GM21367 (cell line): Measurements from ENCODE around the gene ZSWIM8.
"Not testable (repeated sequence)": the region's sequence is repeated elsewhere in the genome, so short reads cannot be mapped to it uniquely, and the experiment has no call there.

Source experiments
- ATAC-seq: cut with Tn5 transposase; IDR thresholded peaks from one replicate; pipeline ENCODE4 v1.9.1; 2021; ENCODE audit not compliant: unreplicated experiment

The ZSWIM8 gene

GRCh38 chr10:73773152-73773879 lies 12.1 kb upstream of the ZSWIM8 start:
- no peak for ATAC-seq

GRCh38 chr10:73774637-73775036 lies 10.8 kb upstream of the ZSWIM8 start:
- ATAC-seq = no peak

GRCh38 chr10:73779018-73779417 lies 6.4 kb upstream of the ZSWIM8 start:
- no peak for ATAC-seq

- ATAC-seq = no peak
Measured at GRCh38 chr10:73779539-73780197, 5.7 kb upstream of the ZSWIM8 start.

DNA sequence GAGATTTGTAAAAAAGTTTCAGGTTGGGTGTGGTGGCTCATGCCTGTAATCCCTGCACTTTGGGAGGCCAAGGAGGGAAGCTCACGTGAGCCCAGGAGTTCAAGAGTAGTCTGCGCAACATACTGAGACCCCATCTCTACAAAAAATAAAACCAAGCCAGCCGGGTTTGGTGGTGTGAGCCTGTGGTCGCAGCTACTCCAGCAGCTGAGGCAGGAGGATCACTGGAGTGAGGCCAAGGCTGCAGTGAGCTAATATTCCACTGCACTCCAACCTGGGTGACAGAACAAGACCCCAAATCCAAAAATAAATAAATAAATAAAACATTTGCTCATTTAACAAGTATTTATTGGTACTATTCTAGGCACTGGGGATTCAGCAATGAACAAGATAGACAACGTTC lies 5.1 kb upstream of the ZSWIM8 start:
- ATAC-seq = no peak

DNA sequence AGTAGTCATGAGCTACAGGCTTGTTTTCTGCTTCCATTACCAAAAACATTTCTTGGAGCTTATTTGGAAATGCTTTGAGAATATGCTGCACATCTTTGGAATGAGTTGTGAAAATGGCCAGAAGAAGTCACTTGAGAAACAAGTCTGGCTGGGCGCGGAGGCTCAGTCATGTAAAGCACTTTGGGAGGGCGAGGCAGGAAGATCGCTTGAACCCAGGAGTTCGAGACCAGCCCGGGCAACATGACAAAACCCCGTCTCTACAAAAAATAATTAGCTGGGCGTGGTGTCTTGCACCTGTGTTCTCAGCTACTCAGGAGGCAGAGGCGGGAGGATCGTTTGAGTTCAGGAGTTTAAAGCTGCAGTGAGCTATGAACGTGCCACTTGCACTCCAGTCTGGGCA lies 4.4 kb upstream of the ZSWIM8 start:
- ATAC-seq = no peak

DNA sequence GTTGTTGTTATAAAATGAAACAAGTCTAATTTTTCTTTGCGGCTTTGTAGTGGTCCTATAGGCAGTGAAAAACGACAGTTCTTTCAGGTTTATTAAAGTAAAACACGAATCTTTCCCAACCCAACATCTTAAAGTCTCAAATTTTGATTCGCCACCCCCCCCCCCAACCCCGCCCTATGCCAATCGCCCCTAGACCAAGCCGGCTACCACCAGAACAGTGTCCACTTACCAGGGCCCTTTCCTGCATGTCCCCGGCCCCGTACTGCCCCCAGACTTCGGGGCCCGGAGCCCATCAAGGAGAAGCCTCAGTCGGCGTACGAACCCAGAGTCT lies 3.9 kb upstream of the ZSWIM8 start:
- no peak for ATAC-seq

DNA sequence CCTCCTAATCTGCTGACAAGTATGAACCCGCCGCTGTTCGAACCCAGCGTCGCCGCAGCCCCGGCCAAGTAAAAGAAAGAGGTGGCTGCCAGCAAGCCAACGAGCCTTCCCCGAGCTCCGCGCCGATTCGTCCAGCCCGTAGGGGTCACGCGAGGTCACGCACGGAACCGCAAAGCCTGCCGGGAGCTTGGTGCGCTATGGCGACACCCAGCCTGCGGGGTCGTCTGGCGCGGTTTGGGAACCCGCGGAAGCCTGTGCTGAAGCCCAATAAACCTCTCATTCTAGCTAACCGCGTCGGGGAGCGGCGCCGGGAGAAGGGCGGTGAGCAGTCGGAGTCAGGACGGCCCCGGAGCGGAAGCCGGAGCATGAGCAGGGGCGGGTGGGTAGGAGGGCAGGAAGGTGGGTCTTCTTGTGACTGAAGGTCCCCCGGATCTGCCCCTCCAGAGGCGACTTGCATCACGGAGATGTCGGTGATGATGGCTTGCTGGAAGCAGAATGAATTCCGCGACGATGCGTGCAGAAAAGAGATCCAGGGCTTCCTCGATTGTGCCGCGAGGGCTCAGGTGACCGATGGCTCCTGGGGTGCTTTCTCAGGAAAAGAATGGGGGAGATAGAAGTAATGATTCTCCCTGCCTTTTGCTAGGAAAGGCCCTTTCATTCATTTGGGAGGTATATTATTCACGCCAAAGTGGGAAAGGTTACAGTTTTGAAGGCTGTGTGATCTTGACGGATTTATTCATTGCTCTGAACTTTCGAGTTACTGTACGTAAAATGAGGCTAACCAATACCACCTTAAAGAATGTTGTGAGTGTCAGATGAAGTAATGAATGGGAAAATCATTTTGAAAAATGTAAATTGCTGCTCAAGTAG lies 3.3 kb upstream of the ZSWIM8 start, which contains the start of gene CHCHD1:
CHCHD1 (plus strand) TSS at position 170 of the 870 bp plus-strand sequence; CDS start at position 198, 28 bp downstream.
- peak; percentile 50 for ATAC-seq

DNA sequence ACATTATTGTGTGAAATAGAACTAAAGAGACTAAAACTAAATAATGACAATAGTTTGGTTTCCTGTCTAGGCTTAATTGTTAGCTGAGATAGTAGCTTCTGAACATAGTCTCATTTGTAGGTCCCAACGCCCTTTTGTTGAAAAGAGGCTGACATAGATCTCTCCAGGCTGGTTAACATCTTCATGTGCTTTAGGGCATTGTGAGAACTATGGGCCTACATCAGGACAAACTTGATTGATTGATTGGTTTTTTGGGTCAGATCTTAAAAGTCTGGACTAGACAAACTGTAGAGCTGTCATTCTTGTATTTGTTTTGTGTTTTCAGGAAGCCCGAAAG lies 2.7 kb upstream of the ZSWIM8 start:
- ATAC-seq = no peak

GRCh38 chr10:73785721-73786511 lies 510 bp downstream of the ZSWIM8 start:
- ATAC-seq = peak; percentile 22

GRCh38 chr10:73786512-73786885 lies 1.1 kb downstream of the ZSWIM8 start:
- no peak for ATAC-seq

GRCh38 chr10:73787031-73787800 lies 1.8 kb downstream of the ZSWIM8 start:
- not testable (repeated sequence) for ATAC-seq

- ATAC-seq = no peak
Measured at GRCh38 chr10:73788864-73789658, 3.7 kb downstream of the ZSWIM8 start.

GRCh38 chr10:73789659-73790055 lies 4.3 kb downstream of the ZSWIM8 start:
- ATAC-seq = no peak

GRCh38 chr10:73790886-73791625 lies 5.7 kb downstream of the ZSWIM8 start:
- ATAC-seq = no peak

DNA sequence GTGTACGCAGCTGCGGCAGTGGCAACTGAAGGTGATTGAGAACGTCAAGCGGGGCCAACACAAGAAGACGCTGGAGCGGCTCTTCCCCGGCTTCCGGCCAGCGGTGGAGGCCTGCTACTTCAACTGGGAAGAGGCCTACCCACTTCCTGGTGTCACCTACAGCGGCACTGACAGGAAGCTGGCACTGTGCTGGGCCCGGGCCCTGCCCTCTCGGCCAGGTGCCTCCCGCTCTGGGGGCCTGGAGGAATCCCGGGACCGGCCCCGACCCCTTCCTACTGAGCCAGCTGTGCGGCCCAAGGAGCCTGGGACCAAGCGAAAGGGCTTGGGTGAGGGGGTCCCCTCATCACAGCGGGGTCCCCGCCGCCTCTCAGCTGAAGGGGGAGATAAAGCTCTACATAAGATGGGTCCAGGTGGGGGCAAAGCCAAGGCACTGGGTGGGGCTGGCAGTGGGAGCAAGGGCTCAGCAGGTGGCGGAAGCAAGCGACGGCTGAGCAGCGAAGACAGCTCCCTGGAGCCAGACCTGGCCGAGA lies 6.5 kb downstream of the ZSWIM8 start:
- ATAC-seq = no peak

GRCh38 chr10:73793456-73793855 lies 8.1 kb downstream of the ZSWIM8 start:
- ATAC-seq = no peak

GRCh38 chr10:73795491-73795890 lies 10.1 kb downstream of the ZSWIM8 start:
- not testable (repeated sequence) for ATAC-seq

DNA sequence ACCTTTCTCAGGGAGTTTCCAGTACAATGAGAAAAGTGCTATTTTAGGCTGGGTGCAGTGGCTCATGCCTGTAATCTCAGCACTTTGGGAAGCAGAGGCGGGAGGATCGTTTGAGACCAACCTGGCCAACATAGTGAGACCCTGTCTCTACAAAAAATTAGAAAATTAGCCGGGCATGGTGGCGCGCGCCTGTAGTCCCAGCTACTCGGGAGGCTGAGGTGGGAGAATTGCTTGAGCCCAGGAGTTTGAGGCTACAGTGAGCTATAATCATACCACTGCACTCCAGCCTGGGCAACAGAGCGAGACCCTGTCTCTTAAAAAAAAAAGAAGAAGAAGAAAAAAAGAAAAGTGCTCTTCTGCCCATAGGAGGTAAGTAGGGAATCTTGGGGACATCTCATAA lies 10.6 kb downstream of the ZSWIM8 start:
- ATAC-seq = not testable (repeated sequence)
